Suprapubic skin (tissue), 4 donors: ENCODE results near the gene SNX19. TPM values are rescaled to one million over a fixed set of nuclear protein-coding genes. Genes with fewer than 3 reads are reported as not detected.

Experiments
- DNase-seq, 2 donors: peaks; one replicate each; pipeline ENCODE4 v3.0.0-alpha.2; 2019; ENCODE audit warnings: low spot score in 2 of 2
- H3K27ac ChIP-seq: fragments of 200-600 bp; sonication (generic); one replicate; pipeline ENCODE4 v1.5.1; 2019
- H3K27me3 ChIP-seq: fragments of 200-600 bp; sonication (generic); one replicate; pipeline ENCODE4 v1.5.1; 2019
- H3K36me3 ChIP-seq: fragments of 200-600 bp; sonication (generic); one replicate; pipeline ENCODE4 v1.5.1; 2019
- H3K4me1 ChIP-seq: fragments of 200-600 bp; sonication (generic); one replicate; pipeline ENCODE4 v1.5.1; 2019
- H3K4me3 ChIP-seq: fragments of 200-600 bp; sonication (generic); one replicate; pipeline ENCODE4 v1.5.1; 2019; ENCODE audit warnings: mild to moderate bottlenecking
- H3K9me3 ChIP-seq: fragments of 200-600 bp; sonication (generic); one replicate; pipeline ENCODE4 v1.5.1; 2019
- CTCF ChIP-seq, 2 donors: fragments of 200-600 bp in 1 of 2; fragments of 450-650 bp in 1 of 2; sonication (generic) in 1 of 2; IDR thresholded peaks; one replicate each; pipeline ENCODE4 v1.5.1; 2016 to 2019; ENCODE audit warnings: antibody characterized with exemption in 2 of 2, mild to moderate bottlenecking in 1 of 2, moderate library complexity in 1 of 2
- EP300 ChIP-seq: sonication (generic); formaldehyde crosslinking; IDR thresholded peaks from one replicate; pipeline ENCODE4 v1.6.1; 2017; ENCODE audit warnings: antibody characterized with exemption
- POLR2A ChIP-seq, 2 donors: fragments of 450-650 bp; IDR thresholded peaks; one replicate each; pipeline ENCODE4 v1.6.1; 2017; ENCODE audit warnings: antibody characterized with exemption in 2 of 2, mild to moderate bottlenecking in 2 of 2, moderate library complexity in 2 of 2
- POLR2AphosphoS5 ChIP-seq, 3 donors: sonication (generic); formaldehyde crosslinking; IDR thresholded peaks; one replicate each; pipeline ENCODE4 v1.6.1; 2017; ENCODE audit warnings: antibody characterized with exemption in 3 of 3
- WGBS: methylation state at CpG from one replicate; pipeline ENCODE4 v1.1.5; 2018; 5-methylcytosine and 5-hydroxymethylcytosine counted together
- total RNA-seq, 4 donors: library from RNA; depleted of rRNA; stranded (reverse); fragments of >200 nt; gene quantifications; one replicate each; pipeline ENCODE4 v1.1.0, GENCODE V29; 2016

Gene SNX19
- total RNA-seq, 4 donors from 2014 or later = 74.5 to 157 (median 86.0) TPM

DNA sequence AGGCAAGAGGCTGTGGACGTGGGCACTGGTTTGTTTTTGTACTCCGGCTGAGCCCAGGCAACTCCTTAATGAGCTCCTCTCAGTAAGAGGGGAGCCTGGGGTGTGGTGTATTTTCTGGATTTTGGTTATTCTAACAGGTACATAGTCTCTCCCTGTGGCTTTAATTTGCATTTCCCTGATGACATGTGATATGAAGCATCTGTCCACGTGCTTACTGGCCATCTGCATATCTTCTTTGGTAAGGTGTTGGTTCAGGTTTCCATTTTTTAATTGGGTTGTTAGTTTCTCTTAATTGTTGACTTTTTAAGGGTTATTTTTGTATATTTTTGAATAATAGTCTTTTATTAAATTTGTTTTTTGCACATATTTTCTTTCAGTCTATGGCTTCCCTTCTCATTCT, 30.8 kb upstream of the SNX19 start:
- TF ChIP-seq POLR2AphosphoS5 (IDR thresholded peaks at IDR 0.05) (no peak), EP300 (no peak), CTCF (IDR thresholded peaks at IDR 0.05) (no peak), POLR2A (IDR thresholded peaks at IDR 0.05) (no peak)
- DNase-seq = no peak

GRCh38 chr11:130945896-130946295, 29.6 kb upstream of the SNX19 start:
- WGBS = 50% methylated on average over 9 of the region's 9 CpGs
- H3K4me1 ChIP-seq = peaks cover 8% of the 10 kb centered on the region
- H3K36me3 ChIP-seq = no peaks in the 10 kb centered on the region
- TF ChIP-seq POLR2A (IDR thresholded peaks at IDR 0.05) (no peak), CTCF (IDR thresholded peaks at IDR 0.05) (no peak), EP300 (no peak), POLR2AphosphoS5 (IDR thresholded peaks at IDR 0.05) (no peak)
- DNase-seq = no peak
- no peak overlapping the region for H3K4me3 ChIP-seq
- no peaks in the 10 kb centered on the region for H3K27me3 ChIP-seq
- no peak overlapping the region for H3K27ac ChIP-seq
- H3K9me3 ChIP-seq = no peaks in the 10 kb centered on the region

More for the DNA sequence above, 30.8 kb upstream of the SNX19 start:
- Histone ChIP-seq H3K27ac (no peak overlapping the region), H3K36me3 (no peaks in the 10 kb centered on the region), H3K4me1 (peaks cover 8% of the 10 kb centered on the region), H3K9me3 (no peaks in the 10 kb centered on the region), H3K4me3 (no peak overlapping the region), H3K27me3 (no peaks in the 10 kb centered on the region)
- WGBS = 67% methylated on average over 3 of the region's 3 CpGs

GRCh38 chr11:130940706-130941105, 24.4 kb upstream of the SNX19 start:
- Histone ChIP-seq H3K36me3 (no peaks in the 10 kb centered on the region), H3K27me3 (no peaks in the 10 kb centered on the region), H3K9me3 (no peaks in the 10 kb centered on the region), H3K27ac (no peak overlapping the region), H3K4me3 (no peak overlapping the region), H3K4me1 (peaks cover 2% of the 10 kb centered on the region)
- DNase-seq = no peak
- WGBS = 39% methylated on average over 1 of the region's 1 CpG
- no peak for TF ChIP-seq CTCF (IDR thresholded peaks at IDR 0.05)

DNA sequence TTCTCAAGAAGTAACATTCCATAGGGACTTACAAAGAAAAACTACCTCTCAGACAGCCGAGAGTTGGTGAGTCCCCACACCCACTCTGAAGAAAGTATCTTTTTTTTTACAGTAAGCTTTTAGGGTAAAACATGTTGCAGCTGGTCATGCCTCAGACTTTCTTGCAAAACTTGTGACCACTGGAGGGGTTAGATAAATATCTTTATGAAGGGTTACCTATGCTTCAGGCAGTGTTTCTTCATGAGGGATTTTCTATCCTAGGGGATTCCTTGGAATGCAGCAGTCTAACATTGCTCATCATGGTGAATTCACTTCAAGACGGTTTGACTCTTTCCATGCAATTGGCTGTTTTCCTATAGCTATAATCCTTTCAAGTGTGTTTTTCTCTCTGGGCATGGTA, 20.8 kb upstream of the SNX19 start:
- 58% methylated on average over 2 of the region's 2 CpGs for WGBS
- no peaks in the 10 kb centered on the region for H3K27me3 ChIP-seq
- H3K4me1 ChIP-seq = no peaks in the 10 kb centered on the region
- H3K9me3 ChIP-seq = no peaks in the 10 kb centered on the region
- no peak for DNase-seq
- H3K27ac ChIP-seq = no peak overlapping the region
- no peak overlapping the region for H3K4me3 ChIP-seq
- no peaks in the 10 kb centered on the region for H3K36me3 ChIP-seq
- TF ChIP-seq POLR2AphosphoS5 (IDR thresholded peaks at IDR 0.05) (no peak), POLR2A (IDR thresholded peaks at IDR 0.05) (no peak), EP300 (no peak), CTCF (IDR thresholded peaks at IDR 0.05) (no peak)

DNA sequence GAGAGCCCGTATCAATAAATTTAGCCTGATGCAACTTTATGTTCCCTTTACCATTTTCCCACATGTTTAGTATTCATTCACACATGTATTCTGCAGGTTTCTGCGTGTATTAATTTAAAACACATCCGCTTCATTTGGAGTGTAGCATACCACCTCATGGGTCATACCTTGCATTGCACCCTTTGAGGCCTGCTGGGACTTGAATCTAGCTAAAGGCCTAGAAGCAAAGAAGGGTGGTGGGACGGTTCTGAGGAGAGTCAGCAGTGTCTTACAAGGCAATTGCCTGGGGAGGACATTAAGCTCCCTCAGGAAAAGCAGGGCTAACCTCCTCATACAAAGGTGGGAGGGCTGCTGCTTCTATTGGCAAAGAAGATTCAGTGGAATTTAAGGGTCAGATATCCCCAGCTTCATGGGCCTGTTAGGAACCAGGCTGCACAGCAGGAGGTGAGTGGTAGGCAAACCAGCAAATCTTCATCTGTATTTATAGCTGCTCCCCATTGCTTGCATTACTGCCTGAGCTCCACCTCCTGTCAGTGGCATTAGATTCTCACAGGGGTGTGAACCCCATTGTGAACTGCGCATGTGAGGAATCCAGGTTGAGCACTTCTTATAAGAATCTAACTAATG, 15.9 kb upstream of the SNX19 start:
- Histone ChIP-seq H3K27me3 (no peaks in the 10 kb centered on the region), H3K4me1 (no peaks in the 10 kb centered on the region), H3K9me3 (no peaks in the 10 kb centered on the region), H3K36me3 (no peaks in the 10 kb centered on the region), H3K4me3 (no peak overlapping the region), H3K27ac (no peak overlapping the region)
- TF ChIP-seq POLR2AphosphoS5 (IDR thresholded peaks at IDR 0.05) (no peak), EP300 (no peak), POLR2A (IDR thresholded peaks at IDR 0.05) (no peak), CTCF (IDR thresholded peaks at IDR 0.05) (no peak)
- 70% methylated on average over 5 of the region's 5 CpGs for WGBS
- no peak for DNase-seq
